HCT116 (cell line): ENCODE results near the gene ADGRV1. TPM values are rescaled to one million over a fixed set of nuclear protein-coding genes. Genes with fewer than 3 reads are reported as not detected.

Experiments used
- ATAC-seq: fragments of 200-7000 bp; cut with Tn5 transposase; 2 replicates; pipeline ENCODE4 v1.9.1; 2020; ENCODE audit warnings: mild to moderate bottlenecking, moderate library complexity
- BruUV-seq: library from RNA; stranded (reverse); fragments of 400-500 nt; replicated peaks from 2 replicates; lab custom pipeline; 2021; lab: Mats Ljungman, UMichigan
- CTCF ChIA-PET: fragments of 300-600 bp; sonication (Branson Sonifier 250); formaldehyde crosslinking; loops from one replicate; lab custom pipeline; 2021; ENCODE audit warnings: antibody characterized with exemption; lab: Charles Lee
- POLR2A ChIA-PET: fragments of 300-600, 350-600 bp; sonication (Branson Sonifier 250); formaldehyde crosslinking; loops from one replicate; lab custom pipeline; 2021; ENCODE audit warnings: antibody characterized with exemption; lab: Charles Lee
- RAD21 ChIA-PET, 2 experiments: fragments of 300-600 bp; sonication (Branson Sonifier 250); formaldehyde crosslinking; loops; one replicate each; lab custom pipeline; 2023; ENCODE audit warnings: low total read pairs in 2 of 2; ENCODE audit not compliant: uncharacterized antibody in 2 of 2, unreplicated experiment in 2 of 2, low non-redundant PET in 1 of 2; lab: Charles Lee
- DNase-seq: peaks from one replicate; pipeline ENCODE4 v3.0.0-alpha.2; 2010; ENCODE audit warnings: low read depth, low spot score
- H2AFZ ChIP-seq: fragments of 200-600 bp; shearing (Covaris generic), sonication (generic); 2 replicates; pipeline ENCODE4 v1.6.1; 2017; ENCODE audit warnings: low read depth, mixed run types, mixed read lengths, antibody characterized with exemption, low read length; ENCODE audit not compliant: poor library complexity, severe bottlenecking
- H3K27ac ChIP-seq: 2 replicates; pipeline ENCODE4 v1.5.1; 2012; ENCODE audit warnings: low read depth, low read length
- H3K27me3 ChIP-seq: fragments of 200-600 bp; sonication (generic); 2 replicates; pipeline ENCODE4 v1.6.1; 2016; ENCODE audit warnings: mixed run types, low read length, mixed read lengths; ENCODE audit not compliant: insufficient read depth
- H3K36me3 ChIP-seq, 2 experiments: fragments of 200-500 bp in 1 of 2; fragments of 200-600 bp in 1 of 2; sonication (Bioruptor generic) in 1 of 2; sonication (generic) in 1 of 2; 2 replicates each; pipeline versions ENCODE4 v1.5.1 to v1.6.1; 2014 to 2016; ENCODE audit warnings: low read length in 2 of 2, inconsistent platforms in 1 of 2, mixed read lengths in 1 of 2, mixed run types in 1 of 2; ENCODE audit not compliant: insufficient read depth in 2 of 2, control insufficient read depth in 1 of 2
- H3K4me1 ChIP-seq, 2 experiments: fragments of 200-600 bp in 1 of 2; sonication (generic) in 1 of 2; 2 replicates each; pipeline versions ENCODE4 v1.5.1 to v1.6.1; 2012 to 2017; ENCODE audit warnings: low read length in 2 of 2, inconsistent platforms in 1 of 2, mild to moderate bottlenecking in 1 of 2, mixed read lengths in 1 of 2, mixed run types in 1 of 2, moderate library complexity in 1 of 2; ENCODE audit not compliant: insufficient read depth in 2 of 2, control insufficient read depth in 1 of 2
- H3K4me2 ChIP-seq: fragments of 200-600 bp; sonication (generic); 2 replicates; pipeline ENCODE4 v1.6.1; 2017; ENCODE audit warnings: mixed run types, low read length, mixed read lengths
- H3K4me3 ChIP-seq, 2 experiments: fragments of 200-600 bp in 1 of 2; sonication (generic) in 1 of 2; replicated peaks in 1 of 2; 2 replicates each; pipeline ENCODE4 v1.5.1; 2011 to 2016; ENCODE audit warnings: low read length in 2 of 2, control low read depth in 1 of 2, low read depth in 1 of 2, mild to moderate bottlenecking in 1 of 2, mixed read lengths in 1 of 2, mixed run types in 1 of 2
- H3K79me2 ChIP-seq: fragments of 200-600 bp; sonication (generic); 2 replicates; pipeline ENCODE4 v1.6.1; 2017; ENCODE audit warnings: mild to moderate bottlenecking, mixed run types, low read length, moderate library complexity, mixed read lengths; ENCODE audit not compliant: insufficient read depth
- H3K9ac ChIP-seq: fragments of 200-600 bp; sonication (generic); 2 replicates; pipeline ENCODE4 v1.6.1; 2016; ENCODE audit warnings: low read length, mixed read lengths
- H3K9me2 ChIP-seq: fragments of 200-600 bp; sonication (generic), shearing (Covaris generic); 2 replicates; pipeline ENCODE4 v1.6.1; 2017; ENCODE audit warnings: mixed run types, mild to moderate bottlenecking, moderate library complexity; ENCODE audit not compliant: insufficient read depth
- H3K9me3 ChIP-seq, 2 experiments: fragments of 200-500 bp in 1 of 2; fragments of 200-600 bp in 1 of 2; sonication (Bioruptor generic) in 1 of 2; sonication (generic) in 1 of 2; 2 replicates each; pipeline ENCODE4 v1.6.1; 2014 to 2017; ENCODE audit warnings: low read length in 2 of 2, mixed read lengths in 2 of 2, inconsistent platforms in 1 of 2, low read depth in 1 of 2, mild to moderate bottlenecking in 1 of 2, mixed run types in 1 of 2, moderate library complexity in 1 of 2; ENCODE audit not compliant: control insufficient read depth in 1 of 2, insufficient read depth in 1 of 2
- H4K20me1 ChIP-seq: fragments of 200-600 bp; sonication (generic), shearing (Covaris generic); 2 replicates; pipeline ENCODE4 v1.6.1; 2017; ENCODE audit warnings: mixed run types, mild to moderate bottlenecking, moderate library complexity; ENCODE audit not compliant: insufficient read depth
- CEBPB ChIP-seq: IDR thresholded peaks from 2 replicates; pipeline ENCODE4 v1.6.1; 2012; ENCODE audit warnings: low read depth
- EGR1 ChIP-seq: IDR thresholded peaks from 2 replicates; pipeline ENCODE4 v1.6.1; 2012; ENCODE audit warnings: low read depth
- EZH2 ChIP-seq: fragments of 200-600 bp; sonication (generic); IDR thresholded peaks from 2 replicates; pipeline ENCODE4 v1.6.1; 2017; ENCODE audit warnings: antibody characterized with exemption, mixed run types
- MAX ChIP-seq: IDR thresholded peaks from 2 replicates; pipeline ENCODE4 v1.6.1; 2012
- POLR2AphosphoS5 ChIP-seq: IDR thresholded peaks from 2 replicates; pipeline ENCODE4 v1.6.1; 2011; ENCODE audit warnings: mild to moderate bottlenecking, low read depth, low read length, moderate library complexity
- RAD21 ChIP-seq: IDR thresholded peaks from 2 replicates; pipeline ENCODE4 v1.6.1; 2012; ENCODE audit warnings: low read depth, mild to moderate bottlenecking
- SIN3A ChIP-seq: IDR thresholded peaks from 2 replicates; pipeline ENCODE4 v1.6.1; 2012; ENCODE audit warnings: low read depth
- SP1 ChIP-seq: IDR thresholded peaks from 2 replicates; pipeline ENCODE4 v1.6.1; 2012; ENCODE audit warnings: low read depth
- TCF7L2 ChIP-seq: IDR thresholded peaks from 2 replicates; pipeline ENCODE4 v1.7.0; 2011; ENCODE audit warnings: borderline replicate concordance, inconsistent platforms; ENCODE audit not compliant: insufficient read depth, insufficient read length; ENCODE audit errors: extremely low read depth
- ZFX ChIP-seq: fragments of 450-650 bp; IDR thresholded peaks from 2 replicates; pipeline ENCODE4 v1.6.1; 2017
- ZNF274 ChIP-seq: fragments of 200-500 bp; sonication (Bioruptor generic); IDR thresholded peaks from 2 replicates; pipeline ENCODE4 v1.6.1; 2014; ENCODE audit warnings: mild to moderate bottlenecking, low read depth, low read length, inconsistent platforms
- intact Hi-C: fragments of 100-400 bp; cut with micrococcal nuclease; formaldehyde crosslinking; loops from 2 replicates; pipeline ENCODE4 v1.10.0; 2022
- total RNA-seq: library from RNA; stranded (reverse); gene quantifications from one replicate; pipeline ENCODE4 v1.2.1, GENCODE V29; 2021; ENCODE audit not compliant: unreplicated experiment
- TF ChIP-seq, protein P1 (sequence below): IDR thresholded peaks from 2 replicates; pipeline ENCODE4 v1.6.1; 2012; ENCODE audit warnings: low read depth

ADGRV1 gene
- total RNA-seq, 1 experiment from 2014 or later: 6.0 TPM

GRCh38 chr5:90940227-90940995, 381.8 kb downstream of the ADGRV1 start:
- TF ChIP-seq ZFX: no peak
- TF ChIP-seq EZH2: no peak
- ATAC-seq: peak; percentile 87
- H3K4me1 ChIP-seq: peaks cover 2 to 11% of the 10 kb centered on the region in 2 experiments; a peak in 3 of 4 replicates

GRCh38 chr5:90941002-90941720, 382.6 kb downstream of the ADGRV1 start:
- ChIA-PET POLR2A (no interaction called here), RAD21 (no interaction called here), CTCF (interaction anchor here (1.3 kb wide), 1 partner anchor 9 kb away, joined by 4 read pairs; no protein-coding TSS in a partner anchor)
- Histone ChIP-seq H3K36me3 (no peaks in the 10 kb centered on the region), H4K20me1 (no peaks in the 10 kb centered on the region), H3K9ac (no peak overlapping the region), H2AFZ (peak overlapping the region; percentile 83), H3K9me3 (no peaks in the 10 kb centered on the region), H3K27ac (no peak overlapping the region), H3K9me2 (no peaks in the 10 kb centered on the region), H3K4me3 (no peak overlapping the region), H3K27me3 (no peaks in the 10 kb centered on the region), H3K79me2 (no peaks in the 10 kb centered on the region), H3K4me2 (peak overlapping the region; percentile 12; the same call in 1 of the 2 replicates), H3K4me1 (peaks cover 2 to 11% of the 10 kb centered on the region in 2 experiments; a peak in 3 of 4 replicates)
- no TSS peak for BruUV-seq
- intact Hi-C loops: no loop called here
- TF ChIP-seq ZNF274: no peak
- TF ChIP-seq TCF7L2: no peak
- no peak for TF ChIP-seq SIN3A
- no peak for TF ChIP-seq SP1
- TF ChIP-seq RAD21: no peak
- no peak for TF ChIP-seq POLR2AphosphoS5
- TF ChIP-seq CEBPB: no peak
- no peak for TF ChIP-seq MAX
- TF ChIP-seq EGR1: no peak
- TF ChIP-seq, protein P1, sequence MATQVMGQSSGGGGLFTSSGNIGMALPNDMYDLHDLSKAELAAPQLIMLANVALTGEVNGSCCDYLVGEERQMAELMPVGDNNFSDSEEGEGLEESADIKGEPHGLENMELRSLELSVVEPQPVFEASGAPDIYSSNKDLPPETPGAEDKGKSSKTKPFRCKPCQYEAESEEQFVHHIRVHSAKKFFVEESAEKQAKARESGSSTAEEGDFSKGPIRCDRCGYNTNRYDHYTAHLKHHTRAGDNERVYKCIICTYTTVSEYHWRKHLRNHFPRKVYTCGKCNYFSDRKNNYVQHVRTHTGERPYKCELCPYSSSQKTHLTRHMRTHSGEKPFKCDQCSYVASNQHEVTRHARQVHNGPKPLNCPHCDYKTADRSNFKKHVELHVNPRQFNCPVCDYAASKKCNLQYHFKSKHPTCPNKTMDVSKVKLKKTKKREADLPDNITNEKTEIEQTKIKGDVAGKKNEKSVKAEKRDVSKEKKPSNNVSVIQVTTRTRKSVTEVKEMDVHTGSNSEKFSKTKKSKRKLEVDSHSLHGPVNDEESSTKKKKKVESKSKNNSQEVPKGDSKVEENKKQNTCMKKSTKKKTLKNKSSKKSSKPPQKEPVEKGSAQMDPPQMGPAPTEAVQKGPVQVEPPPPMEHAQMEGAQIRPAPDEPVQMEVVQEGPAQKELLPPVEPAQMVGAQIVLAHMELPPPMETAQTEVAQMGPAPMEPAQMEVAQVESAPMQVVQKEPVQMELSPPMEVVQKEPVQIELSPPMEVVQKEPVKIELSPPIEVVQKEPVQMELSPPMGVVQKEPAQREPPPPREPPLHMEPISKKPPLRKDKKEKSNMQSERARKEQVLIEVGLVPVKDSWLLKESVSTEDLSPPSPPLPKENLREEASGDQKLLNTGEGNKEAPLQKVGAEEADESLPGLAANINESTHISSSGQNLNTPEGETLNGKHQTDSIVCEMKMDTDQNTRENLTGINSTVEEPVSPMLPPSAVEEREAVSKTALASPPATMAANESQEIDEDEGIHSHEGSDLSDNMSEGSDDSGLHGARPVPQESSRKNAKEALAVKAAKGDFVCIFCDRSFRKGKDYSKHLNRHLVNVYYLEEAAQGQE: no peak
- DNase-seq: no peak
- ATAC-seq: no peak

More at GRCh38 chr5:90940227-90940995, 381.8 kb downstream of the ADGRV1 start:
- Histone ChIP-seq H3K36me3 (no peaks in the 10 kb centered on the region), H3K9me3 (no peaks in the 10 kb centered on the region), H4K20me1 (no peaks in the 10 kb centered on the region), H2AFZ (peak overlapping the region; percentile 83), H3K27me3 (no peaks in the 10 kb centered on the region), H3K79me2 (no peaks in the 10 kb centered on the region), H3K9ac (no peak overlapping the region), H3K4me2 (peak overlapping the region; percentile 12; the same call in 1 of the 2 replicates), H3K27ac (no peak overlapping the region), H3K9me2 (no peaks in the 10 kb centered on the region), H3K4me3 (no peak overlapping the region)
- no TSS peak for BruUV-seq
- ChIA-PET RAD21 (interaction anchor here in 1 of 2 experiments (0.6 kb wide), 1 partner anchor 321 kb away, joined by 3 read pairs; no protein-coding TSS in a partner anchor), CTCF (interaction anchor here (1.3 kb wide), 1 partner anchor 8 kb away, joined by 4 read pairs; no protein-coding TSS in a partner anchor), POLR2A (no interaction called here)
- DNase-seq: no peak
- intact Hi-C loops: no loop called here
